ENCODE measurements around the gene NR3C2.

- TF ChIP-seq CTCF (conservative IDR thresholded peaks at IDR 0.05; ENCODE audit: low read depth, low read length) (no peak), EZH2 (IDR thresholded peaks at IDR 0.05; ENCODE audit: low read length, unreplicated experiment) (no peak), EZH2phosphoT487 (IDR thresholded peaks at IDR 0.05; ENCODE audit: borderline replicate concordance, low read length) (no peak)
These were observed 360.9 kb downstream of the NR3C2 start for GRCh38 chr4:148081267-148081666.
